ENCODE results near the gene TEX35. TPM values are rescaled to one million over a fixed set of nuclear protein-coding genes. Genes with fewer than 3 reads are reported as not detected.

The TEX35 gene
- total and polyA plus RNA-seq, 10 of the 15 experiments (the other 5 are each of a cell fraction or from before 2014, with no cell fraction given): not detected

GRCh38 chr1:178498896-178499675 lies 13.8 kb upstream of the TEX35 start:
- ATAC-seq (no peak), DNase-seq (ENCODE audit: low read depth, low spot score) (no peak), FAIRE-seq (no peak)
- H4K20me1 ChIP-seq (ENCODE audit: control insufficient read depth, insufficient read depth): no peaks in the 10 kb centered on the region
- no peak overlapping the region for H3K4me2 ChIP-seq (ENCODE audit: control insufficient read depth, insufficient read depth)
- intact Hi-C loops (cut with micrococcal nuclease; ENCODE audit: unreplicated experiment): no loop called here
- POLR2A ChIA-PET: no interaction called here
- no peaks in the 10 kb centered on the region for H3K79me2 ChIP-seq (ENCODE audit: control insufficient read depth, insufficient read depth, low read length)
- H3K27ac ChIP-seq (ENCODE audit: control insufficient read depth, insufficient read depth): no peak overlapping the region
- no peaks in the 10 kb centered on the region for H3K4me1 ChIP-seq (ENCODE audit: control insufficient read depth, insufficient read depth, low read length)
- no TSS peak for BruUV-seq (replicated peaks)
- no peaks in the 10 kb centered on the region for H3K27me3 ChIP-seq (replicated peaks in 1 of 2; ENCODE audit: control insufficient read depth in 2 of 2, insufficient read depth in 2 of 2, low read length in 1 of 2)
- H3K4me3 ChIP-seq: no peak overlapping the region
- no peak overlapping the region for H2AFZ ChIP-seq (ENCODE audit: control insufficient read depth, low read depth, low read length)
- in situ Hi-C loops (cut with MboI): no loop called here
- CTCF ChIA-PET: interaction anchor here (1.8 to 11.2 kb wide), 3 partner anchors 138 to 199 kb away, joined by 5 to 187 read pairs (median 33); no protein-coding TSS in a partner anchor
- 58% methylated on average over 16 of the region's 16 CpGs for WGBS (ENCODE audit: insufficient coverage, insufficient replicate concordance, low lambda C conversion rate, missing lambda C conversion rate)
- RAD21 ChIA-PET (ENCODE audit: unreplicated experiment): interaction anchor here (3.2 kb wide), 1 partner anchor 188 kb away, joined by 19 read pairs; no protein-coding TSS in a partner anchor
- SMC1A ChIA-PET (ENCODE audit: uncharacterized antibody, unreplicated experiment): interaction anchor here (7.4 kb wide), 1 partner anchor 187 kb away, joined by 73 read pairs; no protein-coding TSS in a partner anchor
- no peak overlapping the region for H3K9ac ChIP-seq (ENCODE audit: control insufficient read depth, insufficient read depth, low read length)
- no peaks in the 10 kb centered on the region for H3K36me3 ChIP-seq (ENCODE audit: control insufficient read depth in 2 of 2, insufficient read depth in 2 of 2, low read length in 1 of 2)
- H3K9me3 ChIP-seq (replicated peaks; ENCODE audit: control insufficient read depth, insufficient read depth, low read length): no peaks in the 10 kb centered on the region
- TF ChIP-seq HSF1 (IDR thresholded peaks at IDR 0.05; ENCODE audit: low read depth, low read length) (no peak), ZNF24 (IDR thresholded peaks at IDR 0.05) (no peak), ZNF622 (IDR thresholded peaks at IDR 0.05) (no peak), SKIL (IDR thresholded peaks at IDR 0.05; ENCODE audit: low read depth, poor library complexity, severe bottlenecking) (no peak), TARDBP (IDR thresholded peaks at IDR 0.05; ENCODE audit: borderline replicate concordance) (no peak), BHLHE40 (IDR thresholded peaks at IDR 0.05; ENCODE audit: borderline replicate concordance in 1 of 2, low read depth in 2 of 2, low read length in 1 of 2) (no peak), CUX1 (IDR thresholded peaks at IDR 0.05; ENCODE audit: insufficient replicate concordance, low read depth, low read length) (no peak)
- TF ChIP-seq, protein P1, sequence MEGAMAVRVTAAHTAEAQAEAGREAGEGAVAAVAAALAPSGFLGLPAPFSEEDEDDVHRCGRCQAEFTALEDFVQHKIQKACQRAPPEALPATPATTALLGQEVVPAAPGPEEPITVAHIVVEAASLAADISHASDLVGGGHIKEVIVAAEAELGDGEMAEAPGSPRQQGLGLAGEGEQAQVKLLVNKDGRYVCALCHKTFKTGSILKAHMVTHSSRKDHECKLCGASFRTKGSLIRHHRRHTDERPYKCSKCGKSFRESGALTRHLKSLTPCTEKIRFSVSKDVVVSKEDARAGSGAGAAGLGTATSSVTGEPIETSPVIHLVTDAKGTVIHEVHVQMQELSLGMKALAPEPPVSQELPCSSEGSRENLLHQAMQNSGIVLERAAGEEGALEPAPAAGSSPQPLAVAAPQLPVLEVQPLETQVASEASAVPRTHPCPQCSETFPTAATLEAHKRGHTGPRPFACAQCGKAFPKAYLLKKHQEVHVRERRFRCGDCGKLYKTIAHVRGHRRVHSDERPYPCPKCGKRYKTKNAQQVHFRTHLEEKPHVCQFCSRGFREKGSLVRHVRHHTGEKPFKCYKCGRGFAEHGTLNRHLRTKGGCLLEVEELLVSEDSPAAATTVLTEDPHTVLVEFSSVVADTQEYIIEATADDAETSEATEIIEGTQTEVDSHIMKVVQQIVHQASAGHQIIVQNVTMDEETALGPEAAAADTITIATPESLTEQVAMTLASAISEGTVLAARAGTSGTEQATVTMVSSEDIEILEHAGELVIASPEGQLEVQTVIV (IDR thresholded peaks at IDR 0.05; ENCODE audit: borderline replicate concordance, partially characterized antibody): no peak

All from GM12878 (cell line).